Measurements from ENCODE around the gene EEF1A2.
A peak's percentile ranks its signal among the peaks of the same experiment; 100 is the strongest.

EEF1A2 gene

DNA sequence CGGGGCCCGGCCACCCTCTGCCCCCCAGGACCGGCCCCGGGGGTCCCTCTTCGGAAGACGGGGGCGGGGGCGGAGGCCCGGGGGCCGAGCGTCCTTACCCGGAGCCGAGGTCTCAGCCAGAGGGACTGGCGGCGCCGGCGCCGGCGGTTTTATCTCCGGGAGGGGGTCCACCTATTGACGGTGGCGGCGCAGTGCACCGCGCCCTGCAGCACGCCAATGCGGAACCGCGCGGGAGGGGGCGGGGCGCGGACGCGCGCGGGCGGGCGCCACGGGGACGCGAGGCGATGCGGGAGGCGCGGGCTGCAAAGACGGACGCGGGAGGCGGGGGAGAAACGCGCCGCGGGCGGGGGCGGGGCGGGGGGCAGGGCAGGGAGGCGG is at the start of gene EEF1A2:
TSS of gene EEF1A2 (minus strand) at position 124 of the 378 bp plus-strand sequence. CDS start 1,320 bp downstream, outside the sequence.
- no peak for DNase-seq

DNA sequence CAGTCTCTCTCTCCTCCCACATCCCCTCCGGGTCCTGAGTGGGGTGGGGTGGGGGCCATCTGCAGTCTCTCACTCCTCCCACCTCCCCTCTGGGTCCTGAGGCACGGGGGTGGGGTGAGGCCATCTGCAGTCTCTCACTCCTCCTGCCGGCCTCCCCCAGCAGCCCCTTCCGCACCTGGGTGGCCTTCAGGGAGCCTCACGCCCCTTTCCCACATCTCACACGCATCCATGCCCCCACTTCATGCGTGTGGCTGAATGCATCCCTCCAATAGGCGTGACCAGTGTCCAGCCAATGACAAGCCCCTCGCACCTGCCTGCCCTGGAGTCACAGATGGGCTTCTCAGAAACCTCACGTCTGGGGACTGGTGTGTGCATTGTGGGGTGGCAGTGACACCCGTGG is 49.7 kb upstream of the EEF1A2 start:
- DNase-seq: no peak

DNA sequence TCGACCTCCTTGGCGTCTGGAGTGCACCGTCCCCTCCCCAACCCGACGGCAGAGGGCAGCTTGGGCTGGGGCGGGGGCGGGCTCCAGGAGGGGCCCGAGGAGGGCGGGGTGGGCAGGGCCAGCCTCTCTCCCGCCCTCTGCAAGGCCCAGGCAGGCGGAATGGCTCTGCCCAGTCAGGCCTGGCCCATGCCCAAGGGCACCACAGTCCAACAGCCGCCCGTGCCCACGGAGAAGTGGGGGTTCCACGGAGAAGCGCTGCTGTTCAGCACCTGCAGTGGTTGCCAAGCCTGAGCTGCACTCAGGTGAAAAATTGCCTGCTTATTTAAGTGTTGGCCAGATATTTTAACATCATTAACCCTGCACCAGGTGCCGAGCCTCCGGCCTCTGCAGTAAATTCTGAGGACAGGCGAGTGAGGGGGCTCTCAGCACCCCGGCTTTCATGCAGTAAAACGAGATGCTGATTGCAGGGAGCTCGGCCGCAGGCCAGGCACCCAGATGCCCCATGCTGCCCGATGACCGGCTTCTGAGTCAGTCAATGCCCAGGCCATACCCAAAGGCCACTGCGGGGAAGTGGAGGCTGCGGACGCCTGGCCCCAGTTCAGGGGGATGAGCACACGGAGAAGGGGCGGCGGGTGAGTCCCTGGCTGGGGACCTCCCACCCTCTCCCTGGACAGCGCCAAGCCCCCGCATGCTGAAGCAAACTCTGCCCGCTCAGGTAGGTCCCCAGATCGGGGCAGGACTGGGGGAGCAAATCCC is 49.0 kb upstream of the EEF1A2 start, which contains the start of gene SRMS:
TSS of gene SRMS (minus strand) at position 25 of the 756 bp plus-strand sequence. CDS start 286 bp downstream, outside the sequence.
- no peak for DNase-seq

DNA sequence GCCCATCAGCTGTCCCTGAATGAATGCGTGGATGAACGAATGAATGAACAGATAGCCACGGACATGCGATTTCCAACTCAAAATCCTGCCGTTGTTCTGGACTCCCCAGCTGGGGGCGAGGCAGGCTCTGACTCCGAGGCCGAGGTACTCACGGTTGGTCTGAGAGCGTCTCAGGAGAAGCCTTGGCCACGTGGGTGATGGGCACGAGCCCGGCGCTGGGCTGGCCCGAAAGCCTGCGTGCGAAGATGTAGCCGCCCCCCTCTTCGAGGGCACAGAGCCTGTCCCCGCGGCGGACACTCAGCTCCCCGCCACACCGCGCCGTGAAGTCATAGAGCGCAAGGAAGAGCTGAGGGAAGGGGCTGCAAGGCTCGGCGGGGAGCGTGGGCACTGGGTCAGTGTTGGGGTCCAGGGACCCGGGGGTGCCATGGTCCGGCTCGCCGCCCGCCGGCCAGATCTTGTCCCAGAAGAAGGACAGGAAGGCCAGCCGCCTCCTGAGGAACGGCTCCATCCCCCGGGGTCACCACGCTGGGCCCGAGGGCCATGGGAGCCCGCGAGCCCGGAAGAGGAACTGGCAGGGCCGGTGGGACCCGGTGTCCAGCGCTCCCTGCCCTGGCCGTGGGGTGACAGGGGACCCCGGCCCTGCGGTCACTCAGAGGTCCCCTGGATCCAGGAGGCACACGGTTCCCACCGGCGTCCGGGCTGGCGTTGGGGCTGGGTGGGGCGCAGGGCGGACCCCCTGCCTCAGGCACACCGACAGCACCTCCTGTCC is 48.3 kb upstream of the EEF1A2 start:
- DNase-seq: no peak

DNA sequence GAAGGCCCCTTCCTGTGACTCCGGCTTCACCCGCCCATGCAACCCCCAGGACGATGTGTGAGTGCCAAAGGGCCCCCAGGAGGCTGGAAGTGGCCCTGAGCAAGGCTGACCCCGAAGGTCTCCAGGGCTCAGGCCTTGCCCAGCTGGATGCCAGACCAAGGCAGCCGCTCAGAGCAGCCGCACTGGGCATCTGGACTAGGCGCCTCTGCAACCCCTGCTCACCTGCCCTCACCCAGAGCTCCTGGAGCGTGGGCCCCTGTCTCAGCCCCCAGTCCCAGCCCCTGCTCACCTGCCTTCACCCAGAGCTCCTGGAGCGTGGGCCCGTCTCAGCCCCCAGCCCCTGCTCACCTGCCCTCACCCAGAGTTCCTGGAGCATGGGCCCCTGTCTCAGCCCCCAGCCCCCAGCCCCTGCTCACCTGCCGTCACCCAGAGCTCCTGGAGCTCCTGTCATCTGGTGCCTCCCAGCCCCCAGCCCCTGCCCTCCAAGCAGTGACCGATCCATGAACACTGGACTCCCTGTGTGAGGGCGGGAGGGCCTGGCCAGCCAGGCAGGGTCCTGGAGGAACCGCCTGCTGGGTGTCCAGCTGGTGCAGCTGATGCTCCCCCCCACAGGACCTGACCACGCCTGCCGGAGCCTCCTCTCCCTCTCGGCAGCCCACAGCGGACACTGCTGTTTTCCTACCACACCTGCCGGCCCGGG is 47.5 kb upstream of the EEF1A2 start:
- DNase-seq: no peak

DNA sequence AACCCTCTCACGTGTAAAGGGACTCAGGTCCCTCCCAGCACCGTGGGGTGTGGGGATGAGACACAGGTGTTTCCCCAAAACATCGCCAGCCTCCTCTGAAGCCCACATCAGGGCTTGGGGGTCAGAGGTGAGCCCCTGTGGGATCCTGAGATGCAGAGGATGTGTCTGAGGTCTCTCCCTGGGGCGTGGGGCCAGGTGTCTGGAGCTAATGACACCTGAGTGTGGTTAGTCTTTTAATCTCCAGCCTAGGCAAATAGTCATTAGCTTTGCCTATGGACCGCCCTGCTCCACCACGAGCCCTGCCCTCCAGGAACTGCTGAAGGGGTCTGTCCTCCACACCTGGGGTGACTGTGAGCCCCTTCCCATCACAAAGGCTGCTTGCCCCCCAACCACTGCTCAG is 46.9 kb upstream of the EEF1A2 start:
- no peak for DNase-seq

DNA sequence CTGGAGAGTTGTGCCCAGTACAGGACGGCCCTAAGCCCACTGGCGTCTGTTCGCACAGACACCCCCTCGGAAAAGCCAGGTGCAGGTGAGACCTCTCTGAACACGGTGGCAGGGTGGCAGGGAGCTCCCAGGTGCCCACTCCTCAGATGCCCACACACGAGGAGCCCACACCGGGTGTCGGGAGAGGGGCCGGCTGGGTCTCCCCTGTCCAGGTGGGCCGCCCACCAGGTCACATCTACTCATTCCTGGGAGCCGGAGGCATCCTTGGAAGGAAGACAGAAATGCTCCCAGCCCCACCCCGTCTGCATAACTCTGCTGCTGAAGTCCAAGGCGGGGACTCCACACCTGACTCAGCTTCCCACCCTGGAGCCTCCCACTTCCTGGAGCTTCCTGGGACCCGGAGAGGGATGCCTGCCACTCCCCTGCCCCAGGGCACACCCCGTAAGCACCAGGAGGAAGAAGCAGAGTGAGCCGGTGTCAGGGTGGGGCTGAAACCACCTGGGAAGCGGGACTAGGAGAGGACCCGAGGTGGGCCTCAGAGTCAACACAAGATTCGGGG is 46.2 kb upstream of the EEF1A2 start:
- DNase-seq: no peak

DNA sequence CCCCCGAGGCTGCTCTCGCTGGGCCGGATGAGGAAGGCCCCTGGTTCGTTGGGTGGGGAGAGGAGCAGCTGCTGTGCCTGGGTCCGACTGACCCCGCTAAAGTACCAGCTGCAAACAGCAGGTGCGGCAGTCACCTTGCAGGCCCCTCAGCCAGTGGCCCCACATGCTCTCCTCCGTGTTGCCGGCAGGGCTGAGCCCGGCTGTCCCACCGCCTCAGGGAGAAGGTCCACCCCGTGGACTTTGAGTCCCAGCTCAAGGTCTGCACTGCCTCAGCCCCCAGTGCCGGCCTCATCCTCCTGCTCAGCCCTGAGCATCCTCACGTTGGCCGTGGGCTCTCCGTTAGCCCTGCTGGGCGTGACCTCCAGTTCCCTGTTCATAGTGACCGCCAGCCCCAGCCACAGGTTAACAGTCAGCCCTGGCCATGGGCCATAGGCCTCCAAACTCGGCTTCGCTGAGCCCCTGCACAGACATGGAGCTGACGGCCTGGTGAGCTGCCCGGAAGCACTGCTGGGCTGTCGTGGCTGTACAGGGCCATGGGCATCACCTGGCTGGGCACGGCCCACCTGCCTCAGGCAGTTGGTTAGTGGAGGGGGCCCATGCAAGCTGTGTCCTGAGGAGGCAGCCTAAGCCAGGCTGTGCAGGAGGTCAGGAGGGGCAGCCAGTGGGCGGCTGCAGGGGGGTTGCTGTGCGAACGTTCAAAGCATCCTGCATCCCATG is 45.5 kb upstream of the EEF1A2 start:
- DNase-seq: no peak

DNA sequence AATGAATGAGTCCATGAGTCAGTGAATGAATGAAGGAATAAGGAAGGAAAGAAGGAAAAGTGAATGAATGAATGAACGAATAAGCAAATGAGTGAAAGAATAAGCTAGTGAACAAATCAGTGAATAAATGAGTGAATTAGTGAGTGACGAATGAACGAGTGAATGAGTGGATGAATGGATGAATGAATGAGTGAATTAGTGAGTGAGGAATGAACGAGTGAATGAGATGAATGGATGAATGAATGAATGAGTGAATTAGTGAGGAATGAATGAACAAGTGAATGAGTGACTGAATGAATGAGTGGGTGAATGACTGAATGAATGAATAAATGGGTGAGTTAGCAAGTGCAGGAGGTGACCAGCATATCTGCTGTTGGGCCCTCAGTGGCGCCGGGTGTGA is 44.9 kb upstream of the EEF1A2 start:
- no peak for DNase-seq

DNA sequence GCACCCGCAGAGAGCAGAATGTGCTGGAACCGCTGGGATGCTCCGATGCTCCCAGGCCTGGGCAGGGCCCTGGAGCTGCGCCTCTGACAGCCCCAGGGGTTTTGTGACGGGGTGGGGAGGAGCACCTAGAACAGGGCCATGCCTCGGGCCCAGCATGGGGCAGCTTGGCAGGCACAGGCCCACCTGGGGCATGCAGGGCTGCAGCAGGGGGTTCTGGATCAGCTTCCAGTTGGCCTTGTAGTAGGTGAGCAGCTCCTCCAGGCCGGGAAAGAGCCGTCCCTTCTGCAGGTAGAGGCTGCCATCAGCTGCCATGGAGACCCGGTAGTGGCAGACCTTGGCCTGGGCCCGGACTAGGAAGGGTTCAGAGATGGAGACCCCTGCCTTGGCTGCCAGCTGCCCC is 44.2 kb upstream of the EEF1A2 start:
- no peak for DNase-seq

DNA sequence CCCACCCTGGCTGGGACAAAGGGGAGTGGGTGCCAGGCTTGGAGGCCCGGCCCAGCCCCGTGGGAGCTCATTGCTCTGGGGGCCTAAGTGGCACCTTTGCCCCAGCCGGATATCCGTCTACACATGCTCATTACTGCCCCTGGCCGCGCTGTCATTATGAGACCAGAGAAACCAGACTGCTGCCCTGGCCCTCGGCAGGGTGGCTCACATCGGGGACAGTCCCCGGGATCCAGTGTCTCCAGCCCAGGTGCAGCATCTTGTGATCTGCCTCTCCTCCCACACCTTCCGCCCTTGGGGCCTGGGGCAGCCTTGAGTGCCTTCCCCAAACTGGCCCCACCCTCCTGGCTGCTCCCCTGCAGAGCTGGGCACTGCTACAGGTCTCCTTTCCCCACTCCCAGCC is 43.8 kb upstream of the EEF1A2 start:
- no peak for DNase-seq

DNA sequence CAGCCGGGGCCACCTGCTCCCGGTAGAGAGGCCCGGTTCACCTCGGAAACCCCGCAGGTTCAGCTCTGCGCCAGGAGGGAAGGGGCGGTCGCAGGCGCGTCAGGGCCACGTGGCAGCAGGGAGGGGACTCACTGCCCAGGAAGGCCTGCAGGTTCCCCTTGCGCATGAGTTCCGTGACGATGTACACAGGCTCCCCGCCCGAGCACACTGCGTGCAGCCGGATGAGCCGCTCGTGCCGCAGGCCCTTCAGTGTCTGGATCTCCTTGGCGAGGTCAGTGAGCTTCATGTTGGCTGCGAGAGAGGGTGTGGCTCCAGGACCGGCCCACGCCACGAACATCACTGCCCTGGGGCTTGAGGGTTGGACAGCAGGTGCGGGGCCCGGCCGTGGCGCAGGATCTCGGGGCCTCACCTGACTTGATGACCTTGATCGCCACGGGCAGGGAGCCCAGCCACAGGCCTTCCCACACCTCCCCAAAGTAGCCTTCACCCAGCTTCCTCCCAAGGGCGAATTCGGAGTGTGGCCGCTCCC is 43.2 kb upstream of the EEF1A2 start:
- DNase-seq: no peak

DNA sequence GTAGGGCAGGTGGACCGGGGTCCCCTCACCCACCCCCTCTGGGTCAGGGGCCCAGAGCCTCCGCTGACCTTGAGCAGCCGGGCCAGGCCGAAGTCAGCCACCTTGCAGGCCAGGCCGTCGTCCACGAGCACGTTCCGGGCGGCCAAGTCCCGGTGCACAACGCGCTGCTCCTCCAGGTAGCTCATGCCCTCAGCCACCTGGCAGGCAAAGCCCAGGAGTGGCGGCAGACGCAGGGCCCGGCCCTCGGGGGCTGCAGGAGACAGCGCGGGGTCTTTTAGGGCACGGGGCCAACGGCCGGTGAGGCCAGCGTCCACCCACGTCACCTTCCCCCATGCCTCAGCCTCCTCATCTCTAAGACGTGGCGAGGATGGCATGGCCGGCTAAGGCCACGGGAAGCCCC is 42.5 kb upstream of the EEF1A2 start:
- no peak for DNase-seq

DNA sequence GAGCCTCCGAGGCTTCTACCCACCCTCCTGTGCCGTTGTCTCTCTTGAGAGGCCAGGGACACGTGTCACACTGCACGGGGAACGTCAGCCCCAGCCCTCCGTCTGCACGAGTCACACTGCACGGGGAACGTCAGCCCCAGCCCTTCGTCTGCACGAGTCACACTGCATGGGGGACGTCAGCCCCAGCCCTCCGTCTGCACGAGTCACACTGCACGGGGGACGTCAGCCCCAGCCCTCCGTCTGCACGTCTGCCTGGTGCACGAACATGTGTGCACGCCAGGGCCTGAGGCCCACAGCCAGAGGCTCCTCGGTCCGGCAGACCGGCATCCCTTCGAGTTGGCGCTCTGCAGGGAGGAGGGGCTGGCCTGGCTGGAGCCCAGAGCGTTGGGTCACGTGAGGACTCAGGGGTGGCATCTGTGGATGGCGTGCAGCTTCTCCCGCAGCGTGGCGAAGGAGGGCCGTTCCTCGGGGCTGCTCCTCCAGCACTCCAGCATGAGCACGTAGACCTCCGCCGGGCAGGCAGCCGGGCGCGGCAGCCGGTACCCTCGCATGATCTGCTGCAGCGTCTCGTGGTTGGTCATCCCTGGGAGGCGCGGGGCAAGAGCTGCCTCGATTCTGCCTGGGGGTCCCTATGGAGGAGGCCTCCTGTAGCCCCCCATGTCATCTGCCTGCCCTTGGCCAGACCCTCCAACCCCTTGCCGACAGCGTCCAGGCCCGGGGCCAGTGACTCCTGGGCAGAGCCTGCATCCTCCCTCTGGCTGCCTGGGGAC is 41.7 kb upstream of the EEF1A2 start:
- no peak for DNase-seq

DNA sequence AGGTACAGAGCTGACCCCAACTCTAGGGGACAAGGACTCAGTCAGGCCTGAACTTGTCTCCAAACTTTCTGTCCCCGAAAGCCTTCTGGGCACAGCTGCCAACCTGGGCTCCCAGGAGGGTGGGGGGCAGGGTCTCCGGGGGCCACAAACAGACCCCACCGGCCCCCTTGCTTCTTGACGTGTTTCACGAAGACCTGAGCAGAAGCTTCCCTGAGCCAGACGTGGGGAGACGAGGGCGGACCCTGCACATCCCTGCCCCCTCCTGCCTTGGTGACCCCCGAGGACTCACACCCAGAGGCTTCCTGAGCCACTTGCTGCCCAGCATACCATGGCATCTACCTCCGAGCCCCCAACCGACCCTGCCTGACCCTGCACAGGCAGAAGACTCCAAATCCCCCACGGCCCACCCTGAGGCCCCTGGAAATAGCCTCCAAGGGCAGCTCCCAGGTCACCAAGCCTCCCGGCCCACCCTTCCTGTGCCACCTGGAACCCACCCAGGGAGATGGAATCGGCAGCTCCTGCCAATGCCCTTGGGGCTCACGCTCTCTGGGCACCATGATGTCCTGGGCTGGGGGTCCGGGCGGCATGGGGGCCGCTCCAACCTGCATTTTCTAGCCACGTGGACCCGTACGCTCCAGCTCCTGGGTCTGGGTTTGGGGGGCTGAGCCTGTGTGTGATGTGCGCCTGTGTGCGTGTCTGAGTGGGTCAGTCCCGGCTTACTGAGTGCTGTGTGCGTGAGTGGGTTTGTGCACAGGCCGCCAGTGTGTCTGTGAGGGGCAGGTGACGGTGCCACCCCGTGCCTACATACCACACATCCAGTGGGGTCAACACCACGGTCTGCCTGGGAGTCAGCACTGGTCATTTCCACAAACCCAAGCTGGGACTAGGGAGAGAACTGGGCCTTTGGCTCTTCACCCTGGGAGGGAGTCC is 40.8 kb upstream of the EEF1A2 start:
- no peak for DNase-seq

DNA sequence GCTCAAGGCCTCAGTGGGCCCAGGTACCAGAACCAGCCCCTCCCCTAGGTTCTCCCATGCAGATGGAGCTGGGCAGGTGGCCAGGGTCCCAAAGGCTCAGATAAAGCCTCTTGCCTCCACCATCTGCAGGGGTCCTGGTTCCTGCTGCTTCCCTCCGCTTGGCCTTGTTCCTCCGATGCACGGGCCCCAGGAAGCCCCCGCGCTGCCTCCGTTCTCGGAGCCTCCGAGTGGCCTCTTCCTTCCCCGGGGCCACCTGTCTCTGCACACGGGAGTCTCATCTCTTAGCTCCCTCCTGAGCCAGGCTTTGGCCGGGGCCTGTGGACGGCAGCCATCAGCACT is 40.2 kb upstream of the EEF1A2 start:
- DNase-seq: no peak

DNA sequence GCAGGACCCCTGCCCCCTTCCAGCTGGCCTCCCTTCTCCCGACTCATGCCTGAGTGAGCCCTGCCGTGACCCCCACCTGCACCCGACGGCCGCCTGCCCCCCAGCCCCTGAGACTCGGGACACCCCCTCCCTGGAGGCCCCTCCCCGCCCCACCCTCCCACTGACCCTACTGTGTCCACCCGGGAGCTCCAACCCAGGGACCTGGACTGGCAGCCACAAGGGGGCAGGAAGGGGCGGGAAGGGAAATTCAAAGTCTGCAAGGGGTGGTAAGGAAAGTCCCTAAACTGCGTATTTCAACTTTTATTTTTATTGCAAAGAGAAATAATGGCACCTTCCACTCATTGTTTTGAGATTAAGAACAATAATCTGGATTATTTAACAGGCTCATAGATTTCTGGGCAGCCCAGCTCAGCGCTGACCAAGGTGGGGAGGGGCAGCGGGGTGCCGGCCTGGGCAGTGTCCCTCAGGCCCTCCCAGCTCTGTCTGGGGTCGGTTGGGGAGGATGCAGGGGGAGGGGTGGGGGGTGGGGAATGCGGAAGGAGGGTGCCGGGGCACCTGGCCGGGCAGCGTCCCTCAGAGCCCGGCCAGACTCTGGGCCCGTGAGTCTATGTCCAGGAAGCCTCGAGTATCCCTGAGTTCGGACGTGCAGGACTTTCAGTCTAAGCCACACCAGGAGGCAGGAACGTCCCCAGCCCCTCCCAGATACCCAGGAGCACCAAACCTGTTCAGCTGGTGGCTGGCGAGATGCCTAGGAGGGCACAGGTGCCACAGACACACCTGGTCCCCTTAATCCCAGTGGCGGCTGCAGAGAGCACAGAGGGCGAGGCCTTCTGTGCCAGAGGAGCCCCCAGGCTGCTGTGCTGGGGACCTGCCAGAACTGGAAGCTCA is 39.6 kb upstream of the EEF1A2 start:
- DNase-seq: no peak

DNA sequence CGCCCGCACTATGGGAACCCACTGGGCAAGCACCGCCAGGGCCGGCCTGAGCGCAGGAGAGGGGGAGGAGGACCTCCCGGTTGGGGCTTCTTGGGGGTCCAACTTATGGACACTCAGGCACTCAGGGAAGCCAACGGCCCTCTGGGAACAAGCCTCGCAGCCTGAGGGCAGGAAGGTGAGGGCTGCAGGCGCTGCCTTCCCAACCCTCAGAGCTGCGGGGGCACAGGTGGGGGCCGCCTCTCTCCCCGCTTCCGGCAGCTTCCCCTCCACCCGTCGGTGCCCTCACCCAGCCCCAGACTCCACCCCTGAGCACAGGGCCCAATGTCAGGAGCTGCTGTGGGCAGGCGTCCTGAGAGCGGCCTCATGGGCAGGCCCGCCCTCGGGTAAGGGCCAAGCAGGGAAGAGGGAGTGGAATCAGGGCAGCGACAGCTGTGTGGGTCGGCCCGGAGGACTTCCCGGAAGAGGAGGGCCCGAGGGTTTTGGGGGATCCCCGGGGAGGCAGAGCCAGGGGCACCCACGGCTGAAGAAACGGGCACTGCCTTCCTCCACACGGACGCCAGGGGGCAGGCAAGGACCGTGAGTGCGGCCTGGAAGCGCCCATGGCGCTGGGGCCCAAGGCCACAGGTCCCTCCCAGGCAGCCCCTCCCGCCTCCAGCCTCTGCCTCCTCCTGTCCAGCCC is 38.8 kb upstream of the EEF1A2 start:
- DNase-seq: peak; percentile 12

DNA sequence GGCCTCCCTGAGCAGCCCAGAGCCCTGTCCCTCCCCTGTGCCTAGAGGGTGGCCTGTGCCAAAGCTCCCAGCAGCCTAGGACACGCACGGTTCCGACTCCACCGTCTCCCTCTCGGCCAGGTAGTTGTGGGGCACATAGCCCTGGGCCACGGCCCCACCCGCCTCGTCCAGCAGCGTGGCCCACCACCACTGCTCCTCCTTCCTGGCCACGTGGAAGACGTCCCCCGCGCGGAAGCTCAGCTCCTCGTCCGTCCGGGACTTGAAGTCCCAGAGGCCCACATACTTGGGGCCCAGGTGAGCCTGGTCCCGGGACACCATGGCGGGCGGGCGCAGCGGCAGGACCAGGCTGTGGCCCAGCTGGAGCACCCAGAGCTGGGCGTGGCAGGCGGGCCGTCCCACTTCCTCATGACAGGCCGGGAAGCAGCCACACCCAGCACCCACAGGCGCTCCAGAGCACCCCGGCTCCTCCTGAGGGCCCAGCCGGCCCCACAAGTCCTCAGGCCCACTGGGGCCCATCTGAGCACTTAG is 38.2 kb upstream of the EEF1A2 start, which contains the start of gene PTK6:
TSS of gene PTK6 (minus strand) at position 380 of the 528 bp plus-strand sequence. CDS start at position 318, 62 bp downstream.
- no peak for DNase-seq

Measured in NCI-H748 treated with DMSO at 0.1 percent for 48 hours (cell line).